H9 (cell line): Measurements from ENCODE around the gene CELF4. TPM values are rescaled to one million over a fixed set of nuclear protein-coding genes. Genes with fewer than 3 reads are reported as not detected.

ENCODE experiments used
- DNase-seq: peaks from one replicate; pipeline ENCODE4 v3.0.0-alpha.2; 2017
- H2AFZ ChIP-seq: one replicate; pipeline ENCODE4 v1.6.1; 2013; ENCODE audit warnings: mild to moderate bottlenecking, low read length, control low read depth, moderate library complexity
- H2AK5ac ChIP-seq: 2 replicates; pipeline ENCODE4 v1.6.1; 2013; ENCODE audit warnings: low read length, control low read depth, mixed read lengths; ENCODE audit not compliant: insufficient read length
- H2BK120ac ChIP-seq: one replicate; pipeline ENCODE4 v1.6.1; 2013; ENCODE audit warnings: low read depth, mild to moderate bottlenecking, low read length, control low read depth, inconsistent platforms; ENCODE audit not compliant: poor library complexity, severe bottlenecking
- H2BK12ac ChIP-seq: 2 replicates; pipeline ENCODE4 v1.6.1; 2013; ENCODE audit warnings: low read length, control low read depth, mixed read lengths, low read depth; ENCODE audit not compliant: insufficient read length
- H2BK15ac ChIP-seq: 2 replicates; pipeline ENCODE4 v1.6.1; 2013; ENCODE audit warnings: low read depth, low read length, control low read depth
- H2BK20ac ChIP-seq: one replicate; pipeline ENCODE4 v1.6.1; 2013; ENCODE audit warnings: low read depth, mild to moderate bottlenecking, low read length, control low read depth, inconsistent platforms; ENCODE audit not compliant: poor library complexity, severe bottlenecking
- H2BK5ac ChIP-seq: 2 replicates; pipeline ENCODE4 v1.6.1; 2013; ENCODE audit warnings: low read length, control low read depth, mixed read lengths; ENCODE audit not compliant: insufficient read length
- H3K14ac ChIP-seq: 2 replicates; pipeline ENCODE4 v1.6.1; 2013; ENCODE audit warnings: low read length, control low read depth; ENCODE audit not compliant: insufficient read depth
- H3K18ac ChIP-seq: 2 replicates; pipeline ENCODE4 v1.6.1; 2013; ENCODE audit warnings: low read depth, mild to moderate bottlenecking, mixed read lengths, low read length, control low read depth; ENCODE audit not compliant: insufficient read length
- H3K23ac ChIP-seq: 2 replicates; pipeline ENCODE4 v1.6.1; 2013; ENCODE audit warnings: low read length, control low read depth, mixed read lengths, low read depth; ENCODE audit not compliant: insufficient read length
- H3K23me2 ChIP-seq: 2 replicates; pipeline ENCODE4 v1.6.1; 2013; ENCODE audit warnings: low read depth, mild to moderate bottlenecking, mixed read lengths, low read length, control low read depth; ENCODE audit not compliant: insufficient read length, poor library complexity, severe bottlenecking
- H3K27ac ChIP-seq: 2 replicates; pipeline ENCODE4 v1.5.1; 2013; ENCODE audit warnings: low read length, control low read depth, mixed read lengths, low read depth; ENCODE audit not compliant: insufficient read length
- H3K27me3 ChIP-seq: 2 replicates; pipeline ENCODE4 v1.6.1; 2013; ENCODE audit warnings: low read length, control low read depth, inconsistent platforms; ENCODE audit not compliant: insufficient read depth
- H3K4ac ChIP-seq: 2 replicates; pipeline ENCODE4 v1.6.1; 2013; ENCODE audit warnings: low read depth, mild to moderate bottlenecking, control low read depth, inconsistent platforms, low read length, moderate library complexity
- H3K4me1 ChIP-seq: 2 replicates; pipeline ENCODE4 v1.6.1; 2013; ENCODE audit warnings: low read length, control low read depth, inconsistent platforms; ENCODE audit not compliant: insufficient read depth
- H3K4me2 ChIP-seq: 2 replicates; pipeline ENCODE4 v1.6.1; 2013; ENCODE audit warnings: low read length, control low read depth, mixed read lengths; ENCODE audit not compliant: insufficient read length, insufficient read depth
- H3K56ac ChIP-seq: 2 replicates; pipeline ENCODE4 v1.6.1; 2013; ENCODE audit warnings: low read depth, mild to moderate bottlenecking, mixed read lengths, low read length, control low read depth; ENCODE audit not compliant: insufficient read length
- H3K79me1 ChIP-seq: 2 replicates; pipeline ENCODE4 v1.6.1; 2013; ENCODE audit warnings: low read depth, mild to moderate bottlenecking, moderate library complexity, low read length, control low read depth, inconsistent platforms; ENCODE audit not compliant: insufficient read depth, poor library complexity, severe bottlenecking
- H3K79me2 ChIP-seq: 2 replicates; pipeline ENCODE4 v1.6.1; 2013; ENCODE audit warnings: low read length, control low read depth, inconsistent platforms; ENCODE audit not compliant: insufficient read depth
- H3K9ac ChIP-seq: 2 replicates; pipeline ENCODE4 v1.6.1; 2013; ENCODE audit warnings: low read length, control low read depth, mixed read lengths; ENCODE audit not compliant: insufficient read length; ENCODE audit errors: extremely low read depth
- H3K9me3 ChIP-seq: one replicate; pipeline ENCODE4 v1.6.1; 2013; ENCODE audit warnings: low read depth, low read length, inconsistent platforms; ENCODE audit not compliant: control insufficient read depth
- H3T11ph ChIP-seq: one replicate; pipeline ENCODE4 v1.6.1; 2013; ENCODE audit warnings: mild to moderate bottlenecking, low read length, control low read depth, inconsistent platforms
- H4K20me1 ChIP-seq: one replicate; pipeline ENCODE4 v1.6.1; 2013; ENCODE audit not compliant: control insufficient read depth, insufficient read length, insufficient read depth
- H4K5ac ChIP-seq: 2 replicates; pipeline ENCODE4 v1.6.1; 2013; ENCODE audit warnings: low read depth, mild to moderate bottlenecking, mixed read lengths, low read length, control low read depth; ENCODE audit not compliant: insufficient read length
- H4K8ac ChIP-seq: replicated peaks from 2 replicates; pipeline ENCODE4 v1.6.1; 2013; ENCODE audit warnings: low read length, control low read depth, mixed read lengths, low read depth; ENCODE audit not compliant: insufficient read length
- H4K91ac ChIP-seq: 2 replicates; pipeline ENCODE4 v1.6.1; 2013; ENCODE audit warnings: low read depth, mild to moderate bottlenecking, moderate library complexity, mixed read lengths, low read length, control low read depth; ENCODE audit not compliant: insufficient read length
- H3K27ac Mint-ChIP-seq, 3 experiments: 2 replicates in 2 of 3; 3 replicates in 1 of 3; pipeline ENCODE4 v1.8.0; 2020 to 2021; ENCODE audit warnings: mixed read lengths in 3 of 3, mild to moderate bottlenecking in 1 of 3, moderate library complexity in 1 of 3
- H3K27me3 Mint-ChIP-seq: 2 replicates; pipeline ENCODE4 v1.8.0; 2021; ENCODE audit warnings: low read depth, mild to moderate bottlenecking, moderate library complexity, mixed read lengths
- H3K36me3 Mint-ChIP-seq, 3 experiments: 2 replicates in 2 of 3; 3 replicates in 1 of 3; pipeline ENCODE4 v1.8.0; 2020 to 2021; ENCODE audit warnings: low read depth in 3 of 3, mixed read lengths in 3 of 3; ENCODE audit not compliant: insufficient read depth in 1 of 3
- H3K4me1 Mint-ChIP-seq, 2 experiments: 2 replicates each; pipeline ENCODE4 v1.8.0; 2020; ENCODE audit warnings: mixed read lengths in 2 of 2
- H3K4me3 Mint-ChIP-seq, 2 experiments: 2 replicates in 1 of 2; 3 replicates in 1 of 2; pipeline ENCODE4 v1.8.0; 2020 to 2021; ENCODE audit warnings: mild to moderate bottlenecking in 2 of 2, mixed read lengths in 2 of 2, moderate library complexity in 1 of 2
- H3K9me3 Mint-ChIP-seq, 2 experiments: 2 replicates in 1 of 2; 3 replicates in 1 of 2; pipeline ENCODE4 v1.8.0; 2020; ENCODE audit warnings: mild to moderate bottlenecking in 2 of 2, mixed read lengths in 2 of 2, moderate library complexity in 1 of 2
- CTCF ChIP-seq: fragments of 200-600 bp; sonication (generic); conservative IDR thresholded peaks from 3 replicates; pipeline ENCODE4 v1.8.0; 2021; ENCODE audit warnings: antibody characterized with exemption, mild to moderate bottlenecking
- WGBS: extraction: QIAGEN DNeasy Blood & Tissue Kit; methylation state at CpG from one replicate; pipeline ENCODE4 v1.1.7; 2013; ENCODE audit warnings: missing lambda C conversion rate, low lambda C conversion rate, mixed read lengths; ENCODE audit not compliant: insufficient read length; ENCODE audit errors: extremely low coverage; 5-methylcytosine and 5-hydroxymethylcytosine counted together
- total RNA-seq: library from RNA; stranded (reverse); gene quantifications from 2 replicates; pipeline ENCODE4 v1.2.1, GENCODE V29; 2021

Gene CELF4
- total RNA-seq, 1 experiment from 2014 or later, result 1.1 TPM

- no peak overlapping the region for H2BK20ac ChIP-seq
- no peaks in the 10 kb centered on the region for H3K79me2 ChIP-seq
- H3K79me1 ChIP-seq, result no peaks in the 10 kb centered on the region
- H2BK15ac ChIP-seq, result no peak overlapping the region
- Mint-ChIP-seq H3K4me3 (no peak overlapping the region), H3K36me3 (no peaks in the 10 kb centered on the region), H3K4me1 (peaks cover 3 to 6% of the 10 kb centered on the region in 2 experiments), H3K9me3 (no peaks in the 10 kb centered on the region), H3K27ac (no peak overlapping the region), H3K27me3 (peaks cover 7% of the 10 kb centered on the region)
- H3K27ac ChIP-seq, result no peak overlapping the region
- no peak overlapping the region for H2BK12ac ChIP-seq
- no peak overlapping the region for H4K8ac ChIP-seq
- H3K4ac ChIP-seq, result no peak overlapping the region
- TF ChIP-seq CTCF, result no peak
- H3K9ac ChIP-seq, result no peak overlapping the region
- no peak overlapping the region for H3K4me2 ChIP-seq
- no peak overlapping the region for H2AFZ ChIP-seq
- no peaks in the 10 kb centered on the region for H3K27me3 ChIP-seq
- no peak overlapping the region for H4K91ac ChIP-seq
- no peak overlapping the region for H3K23ac ChIP-seq
- no peak overlapping the region for H2BK120ac ChIP-seq
- no peak overlapping the region for H3K14ac ChIP-seq
- H3K56ac ChIP-seq, result no peak overlapping the region
- H4K20me1 ChIP-seq, result no peaks in the 10 kb centered on the region
- H4K5ac ChIP-seq, result no peak overlapping the region
- H2AK5ac ChIP-seq, result no peak overlapping the region
- no peak overlapping the region for H3K18ac ChIP-seq
- no peak overlapping the region for H3T11ph ChIP-seq
- H3K9me3 ChIP-seq, result no peaks in the 10 kb centered on the region
- H3K23me2 ChIP-seq, result no peaks in the 10 kb centered on the region
- H3K4me1 ChIP-seq, result no peaks in the 10 kb centered on the region; the same call in 1 of the 2 replicates
- no peak for DNase-seq
- WGBS, result no CpG with 5 or more reads among the region's 7 CpGs
- no peak overlapping the region for H2BK5ac ChIP-seq
Measured at GRCh38 chr18:37330173-37330572, 235.4 kb downstream of the CELF4 start.
